ENCODE data around the gene ATP4B.

GRCh38 chr13:113655346-113656002 is 2.5 kb downstream of the ATP4B start:
- TF ChIP-seq CTCF (optimal IDR thresholded peaks at IDR 0.05 in 1 of 3, IDR thresholded peaks at IDR 0.05 in 1 of 3, conservative IDR thresholded peaks at IDR 0.05 in 1 of 3; ENCODE audit: extremely low read depth in 1 of 3, insufficient read depth in 2 of 3, low read length in 3 of 3) (no peak), EZH2 (IDR thresholded peaks at IDR 0.05; ENCODE audit: low read length) (no peak)

Measured in keratinocyte (primary cell).